HG03354 (cell line): ENCODE measurements around the gene FMNL3.

ENCODE experiments used
- ATAC-seq: cut with Tn5 transposase; IDR thresholded peaks from one replicate; pipeline ENCODE4 v1.9.1; 2021; ENCODE audit warnings: mild to moderate bottlenecking; ENCODE audit not compliant: unreplicated experiment, poor library complexity, severe bottlenecking

Gene FMNL3

GRCh38 chr12:49641748-49642369, 65.3 kb downstream of the FMNL3 start:
- no peak for ATAC-seq

GRCh38 chr12:49636979-49637755, 70.0 kb downstream of the FMNL3 start:
- ATAC-seq: no peak

- ATAC-seq: no peak
Observed at GRCh38 chr12:49636574-49636973, 70.6 kb downstream of the FMNL3 start.

GRCh38 chr12:49635656-49636055, 71.5 kb downstream of the FMNL3 start:
- no peak for ATAC-seq

- no peak for ATAC-seq
Observed at GRCh38 chr12:49635036-49635435, 72.2 kb downstream of the FMNL3 start.

- no peak for ATAC-seq
Observed at GRCh38 chr12:49633703-49634345, 73.4 kb downstream of the FMNL3 start.

GRCh38 chr12:49632986-49633702, 74.1 kb downstream of the FMNL3 start:
- no peak for ATAC-seq

- no peak for ATAC-seq
Observed at GRCh38 chr12:49632401-49632800, 74.8 kb downstream of the FMNL3 start.

GRCh38 chr12:49631336-49631907, 75.8 kb downstream of the FMNL3 start:
- ATAC-seq: no peak

GRCh38 chr12:49627752-49628360, 79.3 kb downstream of the FMNL3 start:
- no peak for ATAC-seq

GRCh38 chr12:49626836-49627235, 80.4 kb downstream of the FMNL3 start:
- ATAC-seq: no peak

- ATAC-seq: no peak
Observed at GRCh38 chr12:49626169-49626835, 80.9 kb downstream of the FMNL3 start.

GRCh38 chr12:49624921-49625577, 82.2 kb downstream of the FMNL3 start:
- no peak for ATAC-seq

GRCh38 chr12:49623142-49623904, 83.9 kb downstream of the FMNL3 start, which contains the start of gene PRPF40B:
PRPF40B (plus strand) TSS chr12:49623561; CDS start chr12:49623591, 30 bp downstream.
- peak; percentile 81 for ATAC-seq

- peak; percentile 41 for ATAC-seq
Observed at GRCh38 chr12:49622501-49623141, 84.6 kb downstream of the FMNL3 start.

GRCh38 chr12:49621651-49622500, 85.3 kb downstream of the FMNL3 start:
- ATAC-seq: no peak
